Gastrocnemius medialis (tissue), 4 donors: ENCODE data around the gene CCNI. TPM values are rescaled to one million over a fixed set of nuclear protein-coding genes. Genes with fewer than 3 reads are reported as not detected.
"Not testable (repeated sequence)": the region's sequence is repeated elsewhere in the genome, so short reads cannot be mapped to it uniquely, and the experiment has no call there.

Experiments
- ATAC-seq, 2 donors: fragments of 150-250 bp; one replicate each; pipeline ENCODE4 v1.9.1; 2016
- DNase-seq, 2 donors: peaks; one replicate each; pipeline ENCODE4 v3.0.0-alpha.2; 2019
- H3K27ac ChIP-seq, 4 donors: fragments of 200-600 bp; sonication (generic); 1 replicate in 1 of 4; 2 replicates in 3 of 4; pipeline ENCODE4 v1.5.1; 2016 to 2018; ENCODE audit warnings: mild to moderate bottlenecking in 2 of 4, moderate library complexity in 1 of 4
- H3K27me3 ChIP-seq, 3 donors: fragments of 200-600 bp; sonication (generic) in 2 of 3; 1 replicate in 1 of 3; 2 replicates in 2 of 3; pipeline versions ENCODE4 v1.5.1 to v1.6.0; 2016 to 2019; ENCODE audit warnings: mild to moderate bottlenecking in 1 of 3, moderate library complexity in 1 of 3
- H3K36me3 ChIP-seq, 2 donors: fragments of 200-600 bp; sonication (generic) in 1 of 2; one replicate each; pipeline ENCODE4 v1.5.1; 2017 to 2018
- H3K4me1 ChIP-seq, 2 donors: fragments of 200-600 bp; sonication (generic) in 1 of 2; one replicate each; pipeline ENCODE4 v1.5.1; 2016 to 2017; ENCODE audit warnings: mild to moderate bottlenecking in 2 of 2
- H3K4me3 ChIP-seq, 4 donors: fragments of 200-600 bp; sonication (generic) in 3 of 4; 1 replicate in 1 of 4; 2 replicates in 3 of 4; pipeline ENCODE4 v1.5.1; 2016 to 2019; ENCODE audit warnings: mild to moderate bottlenecking in 2 of 4
- H3K9me3 ChIP-seq, 3 donors: fragments of 200-600 bp; sonication (generic) in 2 of 3; 1 replicate in 1 of 3; 2 replicates in 2 of 3; pipeline ENCODE4 v1.5.1; 2016 to 2019
- CTCF ChIP-seq, 5 experiments: fragments of 450-650 bp in 3 of 5; fragments of 200-600 bp in 2 of 5; sonication (generic) in 2 of 5; IDR thresholded peaks in 4 of 5; conservative IDR thresholded peaks in 1 of 5; 1 replicate in 4 of 5; 2 replicates in 1 of 5; pipeline ENCODE4 v1.5.1; 2016 to 2019; ENCODE audit warnings: antibody characterized with exemption in 5 of 5, mild to moderate bottlenecking in 3 of 5, moderate library complexity in 3 of 5
- POLR2A ChIP-seq, 2 donors: fragments of 450-650 bp; IDR thresholded peaks; one replicate each; pipeline ENCODE4 v1.6.1; 2017; ENCODE audit warnings: antibody characterized with exemption in 2 of 2, mild to moderate bottlenecking in 2 of 2, moderate library complexity in 2 of 2
- in situ Hi-C, 4 donors: fragments of 200-750 bp; cut with MboI; loops; one replicate each; pipeline versions ENCODE4 v1.15.0 to v1.8.0; 2017; ENCODE audit warnings: low sequenced_read_pairs in 4 of 4
- intact Hi-C: fragments of 100-400 bp; cut with DNase I; formaldehyde crosslinking; loops from one replicate; pipeline ENCODE4 v1.15.1; 2023; ENCODE audit warnings: low total_unique reads
- total RNA-seq, 4 donors: library from RNA; depleted of rRNA; stranded (reverse); fragments of >200 nt; gene quantifications; one replicate each; pipeline versions ENCODE4 v1.1.0 to v1.2.3, GENCODE V29; 2016

Gene CCNI
- total RNA-seq, 4 donors from 2014 or later, result 82.8 to 138 (median 129) TPM

- intact Hi-C loops, result loop anchor here (2.0 to 10.0 kb wide), 4 partner anchors 126 to 930 kb away; partner anchors contain the start of genes MRPL1, NUP54, SCARB2 and SEPTIN11
- Histone ChIP-seq H3K4me3 (peak overlapping the region; percentile 87 to 95 (median 92)), H3K4me1 (peaks cover 40 to 60% of the 10 kb centered on the region in 2 donors), H3K27me3 (no peaks in the 10 kb centered on the region), H3K9me3 (no peaks in the 10 kb centered on the region), H3K27ac (peak overlapping the region; percentile 98 to 99 (median 99)), H3K36me3 (no peaks in the 10 kb centered on the region)
- in situ Hi-C loops, result no loop called here
- no peak for ATAC-seq
- DNase-seq, result no peak
- TF ChIP-seq CTCF (IDR thresholded peaks at IDR 0.05 in 4 of 5, conservative IDR thresholded peaks at IDR 0.05 in 1 of 5), result no peak
- no peak for TF ChIP-seq POLR2A (IDR thresholded peaks at IDR 0.05)
These were observed 1.4 kb downstream of the CCNI start for GRCh38 chr4:77074381-77074831.

GRCh38 chr4:77073981-77074380 lies 1.8 kb downstream of the CCNI start:
- intact Hi-C loops (loop anchor here (2.0 to 10.0 kb wide), 4 partner anchors 125 to 929 kb away; partner anchors contain the start of genes MRPL1, NUP54, SCARB2 and SEPTIN11), in situ Hi-C loops (no loop called here)
- Histone ChIP-seq H3K4me3 (peak overlapping the region; percentile 87 to 95 (median 92)), H3K36me3 (no peaks in the 10 kb centered on the region), H3K4me1 (peaks cover 40 to 62% of the 10 kb centered on the region in 2 donors), H3K27me3 (no peaks in the 10 kb centered on the region), H3K27ac (peak overlapping the region; percentile 98 to 99 (median 99)), H3K9me3 (no peaks in the 10 kb centered on the region)
- DNase-seq (no peak), ATAC-seq (no peak)
- TF ChIP-seq POLR2A (IDR thresholded peaks at IDR 0.05), result no peak
- no peak for TF ChIP-seq CTCF (IDR thresholded peaks at IDR 0.05 in 4 of 5, conservative IDR thresholded peaks at IDR 0.05 in 1 of 5)

GRCh38 chr4:77073106-77073809 lies 2.5 kb downstream of the CCNI start:
- in situ Hi-C loops (no loop called here), intact Hi-C loops (loop anchor here (10.0 kb wide), 3 partner anchors 792 to 928 kb away; partner anchors contain the start of genes MRPL1, NUP54 and SCARB2)
- peak overlapping the region; percentile 87 to 95 (median 92) for H3K4me3 ChIP-seq
- TF ChIP-seq POLR2A (IDR thresholded peaks at IDR 0.05), result no peak
- TF ChIP-seq CTCF (IDR thresholded peaks at IDR 0.05 in 4 of 5, conservative IDR thresholded peaks at IDR 0.05 in 1 of 5), result no peak
- peak overlapping the region; percentile 98 to 99 (median 99) for H3K27ac ChIP-seq
- H3K36me3 ChIP-seq, result no peaks in the 10 kb centered on the region
- H3K9me3 ChIP-seq, result no peaks in the 10 kb centered on the region
- H3K27me3 ChIP-seq, result no peaks in the 10 kb centered on the region
- peaks cover 40 to 63% of the 10 kb centered on the region in 2 donors for H3K4me1 ChIP-seq
- ATAC-seq (no peak), DNase-seq (no peak)

GRCh38 chr4:77072195-77072753 lies 3.5 kb downstream of the CCNI start:
- H3K36me3 ChIP-seq, result no peaks in the 10 kb centered on the region
- DNase-seq (no peak), ATAC-seq (no peak)
- intact Hi-C loops (loop anchor here (10.0 kb wide), 3 partner anchors 793 to 927 kb away; partner anchors contain the start of genes MRPL1, NUP54 and SCARB2), in situ Hi-C loops (no loop called here)
- peak overlapping the region in 2 of 4 donors; percentile 2 to 10 for H3K27ac ChIP-seq
- H3K9me3 ChIP-seq, result no peaks in the 10 kb centered on the region
- TF ChIP-seq CTCF (IDR thresholded peaks at IDR 0.05 in 4 of 5, conservative IDR thresholded peaks at IDR 0.05 in 1 of 5) (no peak), POLR2A (IDR thresholded peaks at IDR 0.05) (no peak)
- H3K27me3 ChIP-seq, result no peaks in the 10 kb centered on the region
- peaks cover 37 to 55% of the 10 kb centered on the region in 2 donors for H3K4me1 ChIP-seq
- H3K4me3 ChIP-seq, result no peak overlapping the region

GRCh38 chr4:77069514-77069913 lies 6.3 kb downstream of the CCNI start:
- Histone ChIP-seq H3K36me3 (peaks cover 0 to 19% of the 10 kb centered on the region in 2 donors), H3K27ac (peak overlapping the region in 1 of 4 donors; percentile 20), H3K4me1 (peaks cover 33 to 49% of the 10 kb centered on the region in 2 donors)
- H3K4me3 ChIP-seq, in situ Hi-C loops, H3K9me3 ChIP-seq, DNase-seq, H3K27me3 ChIP-seq, ATAC-seq, intact Hi-C loops: not testable (repeated sequence)
